ENCODE results near the gene AGRP. TPM values are rescaled to one million over a fixed set of nuclear protein-coding genes. Genes with fewer than 3 reads are reported as not detected.
A peak's percentile ranks its signal among the peaks of the same experiment; 100 is the strongest.
"Not testable (repeated sequence)": the region's sequence is repeated elsewhere in the genome, so short reads cannot be mapped to it uniquely, and the experiment has no call there.

Gene AGRP
- total RNA-seq: not detected

GRCh38 chr16:67483150-67483549 lies at the start of gene AGRP:
AGRP (minus strand) TSS chr16:67483547; CDS start chr16:67483398, 149 bp downstream.
- DNase-seq: no peak

- DNase-seq: no peak
Observed at GRCh38 chr16:67531247-67531646, 47.9 kb upstream of the AGRP start.

- peak; percentile 86 for DNase-seq
Observed at GRCh38 chr16:67530013-67530939, 46.9 kb upstream of the AGRP start.

GRCh38 chr16:67529582-67530012 lies 46.2 kb upstream of the AGRP start:
- DNase-seq: no peak

- peak; percentile 57 for DNase-seq
Observed at GRCh38 chr16:67528870-67529581, 45.7 kb upstream of the AGRP start.

GRCh38 chr16:67528222-67528869 lies 45.0 kb upstream of the AGRP start, which contains the start of gene RIPOR1:
RIPOR1 (plus strand) TSS chr16:67528829; CDS start chr16:67538447, 9,618 bp downstream.
- peak; percentile 68 for DNase-seq

GRCh38 chr16:67526149-67526791 lies 42.9 kb upstream of the AGRP start:
- DNase-seq: no peak

- no peak for DNase-seq
Observed at GRCh38 chr16:67525176-67525860, 42.0 kb upstream of the AGRP start.

- DNase-seq: peak; percentile 98
Observed at GRCh38 chr16:67521095-67521804, 37.9 kb upstream of the AGRP start.

- DNase-seq: no peak
Observed at GRCh38 chr16:67519242-67519641, 35.9 kb upstream of the AGRP start.

GRCh38 chr16:67518676-67519075 lies 35.3 kb upstream of the AGRP start:
- DNase-seq: no peak

- DNase-seq: no peak
Observed at GRCh38 chr16:67517661-67518423, 34.5 kb upstream of the AGRP start.

GRCh38 chr16:67517155-67517445 lies 33.8 kb upstream of the AGRP start:
- DNase-seq: no peak

GRCh38 chr16:67516296-67517154 lies 33.2 kb upstream of the AGRP start:
- DNase-seq: no peak

- DNase-seq: peak; percentile 85
Observed at GRCh38 chr16:67514382-67514828, 31.1 kb upstream of the AGRP start.

- not testable (repeated sequence) for DNase-seq
Observed at GRCh38 chr16:67513892-67514291, 30.5 kb upstream of the AGRP start.

GRCh38 chr16:67509016-67509415 lies 25.7 kb upstream of the AGRP start:
- DNase-seq: no peak

GRCh38 chr16:67506468-67506867 lies 23.1 kb upstream of the AGRP start:
- DNase-seq: no peak

Measured in tongue (tissue), 2 donors.